Measurements from ENCODE around the gene MST1.

MST1 gene

DNA sequence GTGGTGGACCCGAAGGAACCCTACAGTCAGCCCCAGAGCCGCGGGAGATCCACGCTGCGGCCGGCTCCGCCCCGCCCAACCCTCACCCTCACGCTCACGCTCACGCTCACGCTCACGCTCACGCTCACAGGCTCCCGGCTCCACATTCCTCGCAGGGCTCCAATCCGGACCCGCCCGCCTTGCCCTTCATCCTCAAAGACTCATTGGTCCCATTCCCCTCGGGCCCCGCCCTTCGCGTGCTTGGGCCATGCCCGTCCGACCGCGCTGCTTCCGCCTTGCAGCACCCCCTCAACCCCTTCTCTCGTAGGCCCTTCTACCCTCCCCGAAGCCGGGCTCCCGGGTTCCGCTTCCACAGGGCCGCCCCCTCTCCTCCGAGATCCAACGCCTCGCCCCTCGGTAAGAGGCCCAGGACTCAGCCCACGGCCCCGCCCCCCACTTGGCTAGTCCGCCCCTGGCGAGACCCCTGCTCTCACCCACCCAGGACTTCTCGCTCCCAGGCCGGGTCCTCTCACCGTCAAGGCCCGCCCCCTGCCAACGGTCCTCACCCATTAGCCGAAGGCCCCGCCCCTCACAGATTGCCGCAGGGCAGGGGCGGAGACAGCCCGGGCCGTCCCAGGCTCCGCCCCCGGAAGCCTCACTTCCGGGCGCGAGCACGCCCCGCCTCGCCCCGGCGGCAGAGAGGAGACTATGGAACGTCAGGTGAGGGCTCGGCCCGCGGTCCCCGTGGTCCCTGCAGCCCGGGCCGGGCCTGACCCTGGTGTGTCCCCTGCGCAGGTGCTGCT is 15.4 kb downstream of the MST1 start, which contains the start of gene APEH:
TSS of gene APEH (plus strand) at position 637 of the 782 bp plus-strand sequence. CDS start at position 688, 51 bp downstream.
- peak; percentile 99 for DNase-seq

- no peak for DNase-seq
These were observed 16.1 kb downstream of the MST1 start for GRCh38 chr3:49673121-49673714.

GRCh38 chr3:49671291-49672288 is 17.7 kb downstream of the MST1 start:
- peak; percentile 82 for DNase-seq

- no peak for DNase-seq
These were observed 18.4 kb downstream of the MST1 start for GRCh38 chr3:49670940-49671290.

DNA sequence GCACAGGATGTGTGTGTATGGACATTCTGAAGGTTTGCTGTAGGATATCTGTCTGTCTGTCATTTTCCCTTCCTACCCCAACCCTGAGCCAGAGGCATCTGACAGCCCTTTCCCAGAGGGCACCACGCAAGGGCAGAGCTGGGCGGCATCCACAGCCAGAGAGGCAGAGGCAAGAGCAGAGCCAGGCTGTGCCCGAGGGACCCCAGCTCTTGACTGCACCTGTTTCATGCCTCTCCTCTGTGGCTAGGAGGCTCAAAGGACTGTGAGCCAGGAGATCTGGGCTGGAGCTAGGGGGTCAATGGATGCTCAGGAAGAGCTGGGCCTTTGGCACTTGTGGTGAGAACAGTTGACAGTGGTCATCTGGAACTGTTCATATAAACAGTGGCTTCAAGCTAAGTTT is 19.9 kb downstream of the MST1 start:
- DNase-seq, result no peak

DNA sequence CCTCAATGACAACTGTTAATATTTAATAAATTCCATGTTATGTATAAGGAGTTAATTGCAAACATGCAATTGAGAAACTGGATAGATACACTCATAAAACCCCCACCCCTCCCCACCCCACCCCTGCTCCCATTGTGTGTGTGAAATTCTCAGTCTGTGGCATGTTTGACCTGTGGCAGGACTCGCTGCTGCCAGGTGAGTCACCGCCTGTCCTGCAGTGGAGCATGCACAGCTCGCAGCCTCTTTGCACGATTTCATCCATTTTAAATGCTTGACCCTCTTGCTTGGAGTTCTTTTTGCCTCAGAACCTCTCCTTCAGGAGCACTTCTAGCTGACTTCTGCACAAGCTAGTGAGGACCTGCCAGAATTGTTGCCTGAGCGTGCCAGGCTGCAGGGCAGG is 20.4 kb downstream of the MST1 start:
- DNase-seq, result no peak

GRCh38 chr3:49668414-49668797 is 20.9 kb downstream of the MST1 start:
- DNase-seq, result no peak

- DNase-seq, result no peak
These were observed 21.4 kb downstream of the MST1 start for GRCh38 chr3:49667701-49668413.

DNA sequence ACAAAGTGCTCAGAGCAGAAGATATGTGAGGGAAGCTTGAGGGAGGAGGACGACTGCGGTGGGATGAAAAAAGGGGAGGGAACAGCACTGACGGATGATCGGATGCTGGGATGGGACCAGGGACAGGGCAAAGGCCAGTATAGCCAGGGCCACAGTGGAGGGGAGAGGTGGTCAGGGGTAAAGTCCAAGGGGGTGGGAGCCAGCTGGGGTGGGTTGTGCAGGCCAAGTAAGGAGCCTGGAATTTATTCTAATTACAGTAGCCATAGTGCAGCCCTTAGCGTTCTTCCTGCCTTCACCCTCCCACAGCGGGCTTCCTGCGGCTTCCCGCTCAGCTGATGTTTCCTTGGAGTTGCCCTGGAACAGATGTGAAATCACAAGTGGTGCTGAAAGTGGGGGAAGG is 22.7 kb downstream of the MST1 start:
- no peak for DNase-seq

- DNase-seq, result no peak
These were observed 23.3 kb downstream of the MST1 start for GRCh38 chr3:49665822-49666519.

GRCh38 chr3:49664300-49664699 is 25.0 kb downstream of the MST1 start:
- no peak for DNase-seq

GRCh38 chr3:49663831-49664230 is 25.4 kb downstream of the MST1 start:
- no peak for DNase-seq

GRCh38 chr3:49662720-49663413 is 26.4 kb downstream of the MST1 start:
- no peak for DNase-seq

GRCh38 chr3:49662021-49662420 is 27.3 kb downstream of the MST1 start:
- no peak for DNase-seq

DNA sequence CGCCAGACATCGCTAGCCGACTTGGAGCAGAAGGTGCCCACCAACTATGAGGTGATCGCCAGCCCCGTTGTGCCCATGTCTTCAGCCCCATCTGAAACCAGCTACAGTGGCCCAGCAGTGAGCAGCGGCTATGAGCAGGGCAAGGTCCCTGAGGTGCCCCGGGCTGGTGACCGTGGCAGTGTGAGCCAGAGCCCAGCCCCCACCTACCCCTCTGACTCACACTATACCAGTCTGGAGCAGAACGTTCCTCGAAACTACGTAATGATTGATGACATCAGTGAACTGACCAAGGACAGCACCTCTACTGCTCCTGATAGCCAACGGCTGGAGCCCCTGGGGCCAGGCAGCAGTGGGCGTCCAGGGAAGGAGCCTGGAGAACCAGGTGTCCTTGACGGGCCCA is 28.0 kb downstream of the MST1 start:
- no peak for DNase-seq

GRCh38 chr3:49659756-49660155 is 29.5 kb downstream of the MST1 start:
- DNase-seq, result no peak

GRCh38 chr3:49658711-49659110 is 30.6 kb downstream of the MST1 start:
- no peak for DNase-seq

DNA sequence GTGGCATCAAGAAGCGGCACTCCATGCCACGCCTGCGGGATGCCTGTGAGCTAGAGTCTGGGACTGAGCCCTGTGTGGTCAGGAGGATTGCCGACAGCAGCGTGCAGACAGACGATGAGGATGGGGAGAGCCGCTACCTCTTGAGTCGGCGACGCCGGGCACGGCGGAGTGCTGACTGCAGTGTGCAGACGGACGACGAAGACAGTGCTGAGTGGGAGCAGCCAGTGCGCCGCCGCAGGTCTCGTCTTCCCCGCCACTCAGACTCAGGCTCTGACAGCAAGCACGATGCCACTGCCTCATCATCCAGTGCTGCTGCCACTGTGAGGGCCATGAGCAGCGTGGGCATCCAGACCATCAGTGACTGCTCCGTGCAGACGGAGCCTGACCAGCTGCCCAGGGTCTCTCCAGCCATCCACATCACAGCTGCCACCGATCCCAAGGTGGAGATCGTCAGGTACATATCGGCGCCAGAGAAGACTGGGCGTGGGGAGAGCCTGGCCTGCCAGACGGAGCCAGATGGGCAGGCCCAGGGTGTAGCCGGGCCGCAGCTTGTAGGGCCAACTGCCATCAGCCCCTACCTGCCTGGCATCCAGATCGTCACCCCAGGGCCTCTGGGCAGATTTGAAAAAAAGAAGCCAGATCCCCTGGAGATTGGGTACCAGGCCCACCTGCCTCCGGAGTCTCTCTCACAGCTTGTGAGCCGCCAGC is 31.9 kb downstream of the MST1 start:
- DNase-seq, result no peak

DNA sequence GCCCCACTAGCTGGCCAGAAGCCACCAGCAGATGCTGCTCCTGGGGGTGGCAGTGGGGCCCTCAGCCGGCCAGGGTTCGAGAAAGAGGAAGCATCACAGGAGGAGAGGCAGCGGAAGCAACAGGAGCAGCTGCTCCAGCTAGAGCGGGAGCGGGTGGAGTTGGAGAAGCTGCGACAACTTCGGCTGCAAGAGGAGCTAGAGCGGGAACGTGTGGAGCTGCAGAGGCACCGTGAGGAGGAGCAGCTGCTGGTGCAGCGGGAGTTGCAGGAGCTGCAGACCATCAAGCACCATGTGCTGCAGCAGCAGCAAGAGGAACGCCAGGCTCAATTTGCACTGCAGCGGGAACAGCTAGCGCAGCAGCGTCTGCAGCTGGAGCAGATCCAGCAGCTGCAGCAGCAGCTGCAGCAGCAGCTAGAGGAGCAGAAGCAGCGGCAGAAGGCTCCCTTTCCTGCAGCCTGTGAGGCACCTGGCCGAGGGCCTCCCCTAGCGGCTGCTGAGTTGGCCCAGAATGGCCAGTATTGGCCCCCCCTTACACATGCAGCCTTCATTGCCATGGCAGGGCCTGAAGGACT is 32.6 kb downstream of the MST1 start:
- DNase-seq, result no peak

GRCh38 chr3:49655731-49656285 is 33.5 kb downstream of the MST1 start:
- DNase-seq, result no peak

Data from activated CD4-positive, alpha-beta T cell treated with anti-CD3 and anti-CD28 coated beads for 48 hours (primary cell).